ENCODE measurements around the gene ALG8. TPM values are rescaled to one million over a fixed set of nuclear protein-coding genes. Genes with fewer than 3 reads are reported as not detected.

ALG8 gene
- polyA plus RNA-seq, 1 donor (not counting 4 experiments of a cell fraction or from before 2014, with no cell fraction given) = 71.8 TPM

GRCh38 chr11:78065203-78065602, 74.2 kb downstream of the ALG8 start:
- dilution Hi-C loops (cut with MboI; ENCODE audit: extremely low pct_ligation_motif_present, low sequenced_read_pairs) = no loop called here
- no peak overlapping the region for H3K4me2 ChIP-seq (ENCODE audit: control insufficient read depth, extremely low read depth, insufficient read depth, low read depth, low read length)
- H3K9me3 ChIP-seq (ENCODE audit: control insufficient read depth, low read depth, low read length) = no peaks in the 10 kb centered on the region
- H2AFZ ChIP-seq (ENCODE audit: control insufficient read depth, low read length) = no peak overlapping the region
- DNase-seq (ENCODE audit: low read depth, low spot score) = no peak
- no peaks in the 10 kb centered on the region for H3K27me3 ChIP-seq (ENCODE audit: control insufficient read depth, extremely low read depth, insufficient read depth, low read length)
- H3K4me3 ChIP-seq (ENCODE audit: control insufficient read depth in 2 of 3, extremely low read depth in 1 of 3, insufficient read depth in 2 of 3, low read depth in 1 of 3, low read length in 3 of 3) = no peak overlapping the region
- no peak overlapping the region for H3K9ac ChIP-seq (ENCODE audit: control insufficient read depth, extremely low read depth, insufficient read depth, low read length)
- H3K9me1 ChIP-seq (ENCODE audit: control insufficient read depth, extremely low read depth, insufficient read depth, low read length) = no peaks in the 10 kb centered on the region
- H3K27ac ChIP-seq (ENCODE audit: control insufficient read depth, insufficient read depth, low read length) = no peak overlapping the region
- peaks cover 6 to 10% of the 10 kb centered on the region in 2 experiments for H3K36me3 ChIP-seq (ENCODE audit: control insufficient read depth in 2 of 2, extremely low read depth in 1 of 2, insufficient read depth in 2 of 2, low read length in 2 of 2)
- no peak for TF ChIP-seq CTCF (optimal IDR thresholded peaks at IDR 0.05 in 1 of 3, IDR thresholded peaks at IDR 0.05 in 1 of 3, conservative IDR thresholded peaks at IDR 0.05 in 1 of 3; ENCODE audit: extremely low read depth in 1 of 3, insufficient read depth in 2 of 3, low read length in 3 of 3)
- no peak for TF ChIP-seq EZH2 (IDR thresholded peaks at IDR 0.05; ENCODE audit: low read length)
- H4K20me1 ChIP-seq (ENCODE audit: control insufficient read depth, extremely low read depth, insufficient read depth, low read length) = no peaks in the 10 kb centered on the region
- H3K79me2 ChIP-seq (ENCODE audit: control insufficient read depth, insufficient read depth, low read length) = peaks cover 1% of the 10 kb centered on the region
- no peaks in the 10 kb centered on the region for H3K4me1 ChIP-seq (ENCODE audit: control insufficient read depth, extremely low read depth, insufficient read depth, low read length)
- FAIRE-seq = no peak

- Histone ChIP-seq H3K9ac (ENCODE audit: control insufficient read depth, extremely low read depth, insufficient read depth, low read length) (no peak within 1 kb of the TSS), H4K20me1 (ENCODE audit: control insufficient read depth, extremely low read depth, insufficient read depth, low read length) (no peaks in the 10 kb centered on the region), H3K4me3 (ENCODE audit: control insufficient read depth in 2 of 3, extremely low read depth in 1 of 3, insufficient read depth in 2 of 3, low read depth in 1 of 3, low read length in 3 of 3) (no peak within 1 kb of the TSS), H3K4me1 (ENCODE audit: control insufficient read depth, extremely low read depth, insufficient read depth, low read length) (no peaks in the 10 kb centered on the region), H2AFZ (ENCODE audit: control insufficient read depth, low read length) (no peak within 1 kb of the TSS), H3K9me3 (ENCODE audit: control insufficient read depth, low read depth, low read length) (no peaks in the 10 kb centered on the region), H3K36me3 (ENCODE audit: control insufficient read depth in 2 of 2, extremely low read depth in 1 of 2, insufficient read depth in 2 of 2, low read length in 2 of 2) (peaks cover 0 to 5% of the 10 kb centered on the region in 2 experiments), H3K27me3 (ENCODE audit: control insufficient read depth, extremely low read depth, insufficient read depth, low read length) (no peaks in the 10 kb centered on the region), H3K4me2 (ENCODE audit: control insufficient read depth, extremely low read depth, insufficient read depth, low read depth, low read length) (no peak within 1 kb of the TSS), H3K27ac (ENCODE audit: control insufficient read depth, insufficient read depth, low read length) (no peak within 1 kb of the TSS), H3K79me2 (ENCODE audit: control insufficient read depth, insufficient read depth, low read length) (no peaks in the 10 kb centered on the region), H3K9me1 (ENCODE audit: control insufficient read depth, extremely low read depth, insufficient read depth, low read length) (no peaks in the 10 kb centered on the region)
- TF ChIP-seq CTCF (optimal IDR thresholded peaks at IDR 0.05 in 1 of 3, IDR thresholded peaks at IDR 0.05 in 1 of 3, conservative IDR thresholded peaks at IDR 0.05 in 1 of 3; ENCODE audit: extremely low read depth in 1 of 3, insufficient read depth in 2 of 3, low read length in 3 of 3) = no peak
- no peak for TF ChIP-seq EZH2 (IDR thresholded peaks at IDR 0.05; ENCODE audit: low read length)
- FAIRE-seq (no peak), DNase-seq (ENCODE audit: low read depth, low spot score) (no peak)
- dilution Hi-C loops (cut with MboI; ENCODE audit: extremely low pct_ligation_motif_present, low sequenced_read_pairs) = no loop called here
These were observed 75.8 kb downstream of the ALG8 start, which contains the start of gene THRSP for GRCh38 chr11:78063440-78064181. Gene THRSP, plus strand, starts transcription at chr11:78063861. Its CDS starts 21 bp downstream, at chr11:78063882.

Data from keratinocyte (primary cell).